BE2C (cell line): ENCODE measurements around the gene LYST.

Experiments
- DNase-seq: peaks from one replicate; pipeline ENCODE4 v3.0.0-alpha.2; 2020
- H3K27me3 ChIP-seq: fragments of 250-450 bp; sonication (Bioruptor Pico); 2 replicates; pipeline ENCODE4 v1.5.1; 2020; ENCODE audit warnings: mild to moderate bottlenecking
- H3K36me3 ChIP-seq: fragments of 250-450 bp; sonication (Bioruptor Pico); 2 replicates; pipeline ENCODE4 v1.5.1; 2020; ENCODE audit warnings: mild to moderate bottlenecking
- H3K4me1 ChIP-seq: fragments of 250-450 bp; sonication (Bioruptor Pico); 2 replicates; pipeline ENCODE4 v1.5.1; 2020
- H3K4me3 ChIP-seq: 2 replicates; pipeline ENCODE4 v1.5.1; 2011; ENCODE audit warnings: low read depth, low read length
- H3K9me3 ChIP-seq: fragments of 250-450 bp; sonication (Bioruptor Pico); 2 replicates; pipeline ENCODE4 v1.5.1; 2020
- TF ChIP-seq, protein P1 (sequence below): IDR thresholded peaks from 2 replicates; pipeline ENCODE4 v1.5.1; 2012; ENCODE audit warnings: mild to moderate bottlenecking, low read depth, low read length

LYST gene

DNA sequence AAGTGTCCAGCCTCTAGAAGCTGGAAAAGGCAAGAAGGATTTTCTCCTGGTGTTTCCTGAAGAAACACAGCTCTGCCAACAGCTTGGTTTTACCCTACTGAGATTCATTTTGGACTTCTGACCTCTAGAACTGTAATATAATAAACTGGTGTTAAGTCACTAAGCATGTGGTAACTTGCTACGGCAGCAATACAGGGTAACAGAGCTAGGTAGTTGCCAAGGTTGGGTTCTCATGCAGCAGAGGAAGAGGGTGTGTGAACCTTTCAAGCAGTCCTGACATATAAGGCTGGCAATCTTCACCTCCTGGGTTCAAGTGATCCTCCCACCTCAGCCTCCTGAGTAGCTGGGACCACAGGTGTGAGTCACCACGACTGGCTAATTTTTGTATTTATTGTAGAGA, 253.1 kb downstream of the LYST start:
- H3K9me3 ChIP-seq: no peaks in the 10 kb centered on the region
- H3K4me3 ChIP-seq: no peak overlapping the region
- no peaks in the 10 kb centered on the region for H3K27me3 ChIP-seq
- H3K36me3 ChIP-seq: peaks cover 6% of the 10 kb centered on the region
- no peaks in the 10 kb centered on the region for H3K4me1 ChIP-seq
- DNase-seq: no peak
- TF ChIP-seq, protein P1, sequence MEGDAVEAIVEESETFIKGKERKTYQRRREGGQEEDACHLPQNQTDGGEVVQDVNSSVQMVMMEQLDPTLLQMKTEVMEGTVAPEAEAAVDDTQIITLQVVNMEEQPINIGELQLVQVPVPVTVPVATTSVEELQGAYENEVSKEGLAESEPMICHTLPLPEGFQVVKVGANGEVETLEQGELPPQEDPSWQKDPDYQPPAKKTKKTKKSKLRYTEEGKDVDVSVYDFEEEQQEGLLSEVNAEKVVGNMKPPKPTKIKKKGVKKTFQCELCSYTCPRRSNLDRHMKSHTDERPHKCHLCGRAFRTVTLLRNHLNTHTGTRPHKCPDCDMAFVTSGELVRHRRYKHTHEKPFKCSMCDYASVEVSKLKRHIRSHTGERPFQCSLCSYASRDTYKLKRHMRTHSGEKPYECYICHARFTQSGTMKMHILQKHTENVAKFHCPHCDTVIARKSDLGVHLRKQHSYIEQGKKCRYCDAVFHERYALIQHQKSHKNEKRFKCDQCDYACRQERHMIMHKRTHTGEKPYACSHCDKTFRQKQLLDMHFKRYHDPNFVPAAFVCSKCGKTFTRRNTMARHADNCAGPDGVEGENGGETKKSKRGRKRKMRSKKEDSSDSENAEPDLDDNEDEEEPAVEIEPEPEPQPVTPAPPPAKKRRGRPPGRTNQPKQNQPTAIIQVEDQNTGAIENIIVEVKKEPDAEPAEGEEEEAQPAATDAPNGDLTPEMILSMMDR: no peak

DNA sequence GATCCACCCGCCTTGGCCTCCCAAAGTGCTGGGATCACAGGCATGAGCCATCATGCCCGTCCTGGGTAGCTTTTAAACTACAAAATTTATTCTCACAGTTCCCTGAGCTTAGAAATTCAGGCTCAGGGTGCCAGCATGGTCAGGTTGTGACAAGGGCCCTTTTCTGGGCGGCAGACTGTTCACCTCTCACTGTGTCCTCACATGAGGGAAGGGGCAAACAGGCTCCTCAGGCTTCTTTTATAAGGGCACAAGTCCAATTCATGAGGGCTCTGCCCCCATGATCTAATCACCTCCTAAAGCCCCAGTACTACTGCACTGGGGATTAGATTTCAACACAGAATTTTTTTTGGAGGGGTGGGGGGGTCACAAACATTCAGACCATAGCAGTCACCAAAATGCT, 253.9 kb downstream of the LYST start:
- no peaks in the 10 kb centered on the region for H3K9me3 ChIP-seq
- peaks cover 6% of the 10 kb centered on the region for H3K36me3 ChIP-seq
- TF ChIP-seq, protein P1: no peak
- H3K4me3 ChIP-seq: no peak overlapping the region
- no peaks in the 10 kb centered on the region for H3K27me3 ChIP-seq
- no peak for DNase-seq
- H3K4me1 ChIP-seq: no peaks in the 10 kb centered on the region
